ENCODE data around the gene LIMCH1.

GRCh38 chr4:41532336-41532735, 5.6 kb upstream of the LIMCH1 start:
- TF ChIP-seq CTCF (IDR thresholded peaks at IDR 0.05; ENCODE audit: low read depth, low read length) (no peak), EZH2phosphoT487 (IDR thresholded peaks at IDR 0.05; ENCODE audit: low read depth) (no peak)
